SJCRH30 (cell line): Measurements from ENCODE around the gene CD5L. TPM values are rescaled to one million over a fixed set of nuclear protein-coding genes. Genes with fewer than 3 reads are reported as not detected.

Experiments used
- DNase-seq, 2 experiments: peaks; one replicate each; pipeline ENCODE4 v3.0.0-alpha.2; 2015 to 2020
- H3K27ac ChIP-seq: fragments of 250-450 bp; sonication (Bioruptor Pico); 2 replicates; pipeline ENCODE4 v1.5.1; 2020; ENCODE audit warnings: mild to moderate bottlenecking, moderate library complexity
- H3K27me3 ChIP-seq: fragments of 250-450 bp; sonication (Bioruptor Pico); 2 replicates; pipeline ENCODE4 v1.5.1; 2020; ENCODE audit warnings: mild to moderate bottlenecking, moderate library complexity
- H3K36me3 ChIP-seq: fragments of 250-450 bp; sonication (Bioruptor Pico); 2 replicates; pipeline ENCODE4 v1.5.1; 2020; ENCODE audit warnings: mild to moderate bottlenecking, moderate library complexity
- H3K4me1 ChIP-seq: fragments of 250-450 bp; sonication (Bioruptor Pico); 2 replicates; pipeline ENCODE4 v1.5.1; 2020; ENCODE audit warnings: mild to moderate bottlenecking, moderate library complexity
- H3K4me3 ChIP-seq: fragments of 250-450 bp; sonication (Bioruptor Pico); 2 replicates; pipeline ENCODE4 v1.5.1; 2020; ENCODE audit warnings: mild to moderate bottlenecking, moderate library complexity
- H3K9me3 ChIP-seq: fragments of 250-450 bp; sonication (Bioruptor Pico); replicated peaks from 2 replicates; pipeline ENCODE4 v1.5.1; 2020; ENCODE audit warnings: mild to moderate bottlenecking, moderate library complexity
- total RNA-seq: library from RNA; depleted of rRNA; stranded (reverse); fragments of >200 nt; shearing (Covaris generic); gene quantifications from 2 replicates; pipeline ENCODE4 v1.2.3, GENCODE V29; 2014

The CD5L gene
- total RNA-seq, 1 experiment from 2014 or later, result not detected

DNA sequence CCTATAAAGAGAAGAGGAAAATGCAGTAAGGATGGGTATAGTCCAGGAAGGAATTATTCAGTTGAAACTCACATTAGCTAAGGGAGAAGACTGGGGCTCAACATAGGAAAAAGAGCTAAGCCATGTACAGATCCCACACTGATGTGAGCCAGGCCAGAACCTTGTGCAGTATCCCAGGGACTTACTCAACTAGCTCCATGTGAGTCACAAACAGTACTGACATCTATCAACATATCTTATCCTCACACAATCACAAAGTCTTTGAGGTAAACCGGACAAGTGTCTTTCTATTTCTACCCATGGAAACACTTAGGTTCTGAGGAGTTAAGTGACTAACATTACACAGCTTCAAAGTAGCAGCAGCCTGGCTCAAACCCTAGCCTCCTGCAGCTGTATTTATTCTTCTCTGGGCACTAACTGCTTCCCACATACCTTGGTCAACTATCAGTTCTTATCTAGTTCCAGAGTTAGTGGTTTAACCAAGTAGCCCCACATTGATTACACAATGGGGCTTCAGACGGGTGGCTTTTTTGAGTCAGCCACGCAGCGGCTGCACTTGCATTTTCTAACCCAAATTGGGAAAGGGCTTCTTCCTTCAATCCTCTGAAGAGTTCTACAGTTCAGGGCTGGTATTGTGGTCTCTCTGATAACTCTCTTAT, 9.5 kb downstream of the CD5L start:
- no peak overlapping the region for H3K27ac ChIP-seq
- no peaks in the 10 kb centered on the region for H3K36me3 ChIP-seq
- no peak overlapping the region for H3K4me3 ChIP-seq
- H3K4me1 ChIP-seq, result no peaks in the 10 kb centered on the region
- DNase-seq, result no peak
- no peaks in the 10 kb centered on the region for H3K27me3 ChIP-seq
- H3K9me3 ChIP-seq, result no peaks in the 10 kb centered on the region

DNA sequence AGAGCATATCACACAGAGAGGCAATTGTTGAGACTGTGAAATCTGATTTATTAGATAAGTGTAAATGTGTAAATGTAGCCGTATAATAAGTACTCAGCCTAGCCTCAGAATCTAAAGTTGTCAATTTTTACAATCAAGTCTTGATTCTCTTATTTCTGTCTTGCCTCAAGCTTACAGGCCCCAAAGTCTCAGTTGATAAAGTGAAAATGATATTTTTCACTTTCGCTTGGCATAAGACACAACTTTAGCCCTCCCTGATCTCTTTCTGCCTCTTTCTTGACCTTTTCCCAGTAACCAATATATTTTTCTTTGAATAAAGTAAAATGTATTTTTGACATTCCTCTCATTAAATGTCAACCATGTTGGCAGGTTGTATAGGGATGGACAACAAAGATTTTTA, 10.7 kb downstream of the CD5L start:
- H3K4me3 ChIP-seq, result no peak overlapping the region
- no peak for DNase-seq
- H3K27ac ChIP-seq, result no peak overlapping the region
- no peaks in the 10 kb centered on the region for H3K27me3 ChIP-seq
- no peaks in the 10 kb centered on the region for H3K9me3 ChIP-seq
- H3K4me1 ChIP-seq, result no peaks in the 10 kb centered on the region
- H3K36me3 ChIP-seq, result no peaks in the 10 kb centered on the region

DNA sequence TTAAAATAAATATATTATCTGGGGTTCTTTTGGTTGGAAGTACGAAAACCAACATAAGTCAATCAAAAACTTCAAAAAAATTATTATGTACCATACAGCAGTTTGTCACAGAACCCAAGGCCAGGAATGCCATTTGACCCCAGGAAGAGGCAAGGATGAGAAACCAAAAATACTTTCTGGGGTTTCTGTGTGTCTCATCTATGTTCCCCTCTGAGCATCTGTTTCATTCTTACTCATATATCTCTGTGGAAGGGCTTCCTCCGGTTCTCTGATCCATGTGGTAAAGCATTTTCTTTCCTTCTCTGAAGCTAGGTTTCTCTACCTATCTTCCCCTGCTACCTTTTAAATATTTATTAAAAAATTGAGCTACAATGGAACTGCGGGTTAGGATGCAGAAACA, 11.9 kb downstream of the CD5L start:
- no peak overlapping the region for H3K4me3 ChIP-seq
- H3K9me3 ChIP-seq, result no peaks in the 10 kb centered on the region

DNA sequence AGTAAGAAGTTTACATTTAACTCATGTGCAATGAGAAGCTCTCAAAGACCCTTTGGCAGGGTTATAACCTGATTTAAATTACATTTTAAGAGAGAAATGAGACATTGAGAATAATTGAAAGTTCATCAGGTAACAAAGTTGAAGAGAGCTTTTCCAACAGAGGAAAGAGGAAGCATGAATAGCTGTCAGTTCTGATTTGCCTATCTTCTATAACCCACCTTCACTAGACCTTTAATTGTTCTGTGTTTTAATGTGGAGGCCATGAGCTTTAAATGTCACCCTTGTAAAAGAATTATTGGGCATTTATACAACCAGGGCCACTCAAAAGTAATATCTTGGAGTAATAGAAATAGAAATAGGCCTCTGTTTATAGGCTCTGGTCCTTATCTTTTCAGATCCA, 12.4 kb downstream of the CD5L start:
- Histone ChIP-seq H3K27me3 (no peaks in the 10 kb centered on the region), H3K36me3 (no peaks in the 10 kb centered on the region), H3K4me1 (no peaks in the 10 kb centered on the region), H3K27ac (no peak overlapping the region), H3K9me3 (no peaks in the 10 kb centered on the region), H3K4me3 (no peak overlapping the region)
- no peak for DNase-seq

More for the DNA sequence above, 11.9 kb downstream of the CD5L start:
- H3K36me3 ChIP-seq, result no peaks in the 10 kb centered on the region
- H3K27ac ChIP-seq, result no peak overlapping the region
- no peak for DNase-seq
- no peaks in the 10 kb centered on the region for H3K4me1 ChIP-seq
- H3K27me3 ChIP-seq, result no peaks in the 10 kb centered on the region

DNA sequence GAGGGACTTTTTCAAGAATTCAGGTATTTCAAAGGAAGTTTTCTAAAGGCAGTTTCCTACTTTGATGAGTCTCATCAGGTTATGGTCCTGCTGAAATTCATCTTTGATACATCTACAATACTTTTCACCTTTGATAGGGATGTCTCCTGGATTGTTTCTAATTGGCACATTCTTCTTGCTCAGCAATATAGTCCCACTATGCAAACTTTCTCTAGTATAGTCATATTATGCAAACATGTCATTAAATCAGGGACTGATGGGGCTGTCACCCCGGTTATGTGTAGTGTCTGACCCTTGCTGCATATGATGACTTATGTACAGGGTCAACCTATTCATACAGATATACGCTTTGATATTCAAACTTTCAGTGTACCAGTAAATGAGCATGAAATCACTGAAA, 21.3 kb downstream of the CD5L start:
- H3K36me3 ChIP-seq, result no peaks in the 10 kb centered on the region
- H3K27ac ChIP-seq, result no peak overlapping the region
- H3K4me3 ChIP-seq, result no peak overlapping the region
- H3K4me1 ChIP-seq, result no peaks in the 10 kb centered on the region
- no peak for DNase-seq
- no peaks in the 10 kb centered on the region for H3K9me3 ChIP-seq
- no peaks in the 10 kb centered on the region for H3K27me3 ChIP-seq

DNA sequence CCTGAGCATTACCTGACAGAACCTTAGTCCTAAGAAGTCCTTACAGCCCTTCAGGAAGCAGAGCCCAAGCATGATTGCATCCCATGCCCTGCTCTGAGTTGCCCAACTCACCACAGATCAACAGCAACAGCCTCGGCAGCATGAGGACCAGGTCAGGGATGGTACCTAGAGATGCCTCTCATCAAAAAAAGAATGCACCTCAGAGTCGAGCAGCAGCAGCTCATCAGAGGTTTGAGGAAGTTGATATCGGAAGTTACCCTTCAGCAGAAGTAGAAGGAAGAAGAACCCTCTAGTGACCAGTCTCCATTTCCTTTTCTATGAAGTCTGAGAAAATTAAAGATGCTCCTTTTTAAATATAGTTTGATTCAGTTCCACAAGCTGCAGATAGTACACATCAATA, 21.7 kb downstream of the CD5L start, which contains the start of gene FCRL1:
TSS of gene FCRL1 (minus strand) at position 225 of the 400 bp plus-strand sequence. CDS start at position 142, 83 bp downstream.
- DNase-seq, result no peak
- Histone ChIP-seq H3K27ac (no peak within 1 kb of the TSS), H3K9me3 (no peaks in the 10 kb centered on the region), H3K36me3 (no peaks in the 10 kb centered on the region), H3K27me3 (no peaks in the 10 kb centered on the region), H3K4me3 (no peak within 1 kb of the TSS), H3K4me1 (no peaks in the 10 kb centered on the region)

DNA sequence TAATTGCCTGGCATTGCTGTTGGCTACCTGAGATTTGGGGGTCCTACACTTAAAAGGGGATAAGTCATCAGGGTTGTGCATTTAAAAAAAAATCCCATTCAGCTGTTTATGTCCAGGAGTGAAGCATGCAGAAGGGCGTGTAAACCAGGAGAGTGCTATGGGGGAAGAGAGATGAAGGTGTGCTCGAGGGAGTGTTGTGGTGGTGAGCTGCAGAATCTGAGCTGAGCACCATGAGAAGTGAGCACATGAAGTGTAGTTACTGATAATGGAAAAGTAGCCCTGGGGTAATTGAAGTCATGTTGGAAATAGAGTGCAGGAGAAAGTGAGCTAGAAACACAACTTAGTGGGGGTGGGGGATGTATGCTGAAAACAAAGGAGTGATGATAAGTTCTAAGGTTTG, 22.4 kb downstream of the CD5L start:
- Histone ChIP-seq H3K4me1 (no peaks in the 10 kb centered on the region), H3K36me3 (no peaks in the 10 kb centered on the region), H3K9me3 (no peaks in the 10 kb centered on the region), H3K4me3 (no peak overlapping the region), H3K27me3 (no peaks in the 10 kb centered on the region), H3K27ac (no peak overlapping the region)
- DNase-seq, result no peak

DNA sequence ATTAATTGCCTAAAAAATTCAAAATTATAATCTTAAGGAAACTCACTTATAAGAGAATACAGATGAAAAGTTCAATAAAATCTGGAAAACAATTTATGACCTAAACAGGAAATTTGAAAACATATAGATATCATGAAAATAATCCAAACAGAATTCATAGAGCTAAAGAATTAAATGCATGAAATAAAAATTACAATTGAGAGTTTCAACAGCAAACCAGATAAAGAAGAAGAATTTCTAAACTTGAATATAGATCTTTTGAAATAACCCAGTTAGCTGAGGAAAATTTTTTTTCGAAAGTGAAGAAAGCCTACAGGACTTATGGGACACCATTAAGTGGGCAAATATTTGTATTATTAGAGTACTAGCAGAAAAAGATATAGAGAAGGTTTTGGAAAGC, 28.3 kb downstream of the CD5L start:
- Histone ChIP-seq H3K27me3 (no peaks in the 10 kb centered on the region), H3K27ac (no peak overlapping the region), H3K4me1 (no peaks in the 10 kb centered on the region), H3K9me3 (no peaks in the 10 kb centered on the region), H3K36me3 (no peaks in the 10 kb centered on the region), H3K4me3 (no peak overlapping the region)
- no peak for DNase-seq

DNA sequence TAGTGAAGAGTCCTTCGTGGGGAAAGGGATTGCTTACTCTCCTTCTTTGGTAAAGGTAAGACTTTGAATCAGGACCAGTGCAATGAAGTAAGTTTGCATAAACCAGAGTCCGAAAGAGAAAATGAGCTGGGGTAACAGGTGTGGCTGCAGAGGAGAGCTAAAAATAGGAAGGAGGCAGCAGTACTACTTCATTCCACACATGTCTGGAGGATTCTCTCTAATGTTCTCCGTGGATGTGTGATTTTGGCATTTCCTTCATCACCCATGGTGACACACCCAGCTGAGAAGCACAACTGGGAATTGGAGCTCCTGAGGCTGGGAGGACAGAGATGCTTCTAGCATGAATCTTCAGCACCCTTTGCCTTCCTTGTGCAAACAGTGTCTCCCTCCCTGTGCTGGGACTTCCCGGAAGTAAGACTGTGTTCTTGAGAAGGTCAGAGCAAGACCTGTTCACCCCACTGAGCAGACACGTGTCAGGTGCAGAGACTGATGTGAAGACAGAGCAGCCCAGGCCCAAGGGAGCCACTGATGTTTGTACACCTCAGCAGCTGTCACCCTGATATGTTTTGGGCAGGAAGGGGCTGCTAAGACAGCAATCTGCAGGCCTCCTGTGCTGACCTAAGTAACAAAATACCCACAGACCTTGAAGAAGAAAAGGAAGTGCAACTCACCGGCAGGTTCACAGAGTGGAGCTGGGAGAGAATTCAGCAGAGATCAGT, 35.0 kb downstream of the CD5L start:
- H3K4me3 ChIP-seq, result no peak overlapping the region
- no peak for DNase-seq
- H3K27ac ChIP-seq, result no peak overlapping the region

DNA sequence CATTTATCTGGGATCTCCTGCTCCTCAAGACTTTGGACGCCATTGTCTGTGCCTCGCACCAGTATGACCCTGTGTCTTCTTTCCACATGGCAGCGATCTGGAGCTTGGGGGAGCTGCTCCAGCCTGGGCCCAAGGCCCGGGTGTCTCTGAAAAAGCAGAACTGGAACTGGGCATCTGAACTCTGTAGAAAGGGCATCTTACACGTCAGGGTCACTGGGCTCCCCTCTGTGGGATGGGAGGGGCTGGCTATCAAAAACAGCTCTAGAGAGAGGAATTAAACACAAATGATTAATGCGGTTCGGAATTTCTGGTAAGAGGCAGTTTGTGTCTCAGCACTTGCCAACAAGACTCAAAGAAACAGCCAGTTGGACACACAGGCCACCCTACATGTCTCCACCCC, 37.8 kb downstream of the CD5L start:
- H3K27me3 ChIP-seq, result no peaks in the 10 kb centered on the region
- no peaks in the 10 kb centered on the region for H3K36me3 ChIP-seq
- DNase-seq, result no peak
- H3K4me1 ChIP-seq, result no peaks in the 10 kb centered on the region
- no peaks in the 10 kb centered on the region for H3K9me3 ChIP-seq
- no peak overlapping the region for H3K27ac ChIP-seq
- H3K4me3 ChIP-seq, result no peak overlapping the region

More for the DNA sequence above, 35.0 kb downstream of the CD5L start:
- Histone ChIP-seq H3K4me1 (no peaks in the 10 kb centered on the region), H3K36me3 (no peaks in the 10 kb centered on the region), H3K9me3 (no peaks in the 10 kb centered on the region), H3K27me3 (no peaks in the 10 kb centered on the region)

DNA sequence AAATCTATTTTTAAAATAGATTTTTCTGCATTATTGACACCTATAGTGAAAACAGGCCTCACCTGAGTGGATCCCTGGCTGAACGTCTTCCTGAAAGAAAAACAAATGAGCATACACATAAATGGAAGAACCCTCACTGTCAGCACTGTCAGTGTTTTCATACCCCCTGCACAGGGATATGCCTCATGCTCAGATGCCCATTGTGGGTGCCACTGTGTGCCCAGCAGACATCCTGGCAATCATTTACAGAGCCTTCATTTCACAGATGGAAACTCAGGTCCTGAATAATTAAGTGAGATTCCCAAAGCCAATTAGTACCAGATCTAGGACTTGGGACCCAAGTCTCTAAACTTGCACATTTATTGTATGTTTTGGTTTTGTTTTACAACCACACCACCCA, 41.6 kb downstream of the CD5L start:
- no peaks in the 10 kb centered on the region for H3K9me3 ChIP-seq
- no peak overlapping the region for H3K4me3 ChIP-seq
- no peak for DNase-seq
- H3K4me1 ChIP-seq, result no peaks in the 10 kb centered on the region
- no peaks in the 10 kb centered on the region for H3K27me3 ChIP-seq
- no peak overlapping the region for H3K27ac ChIP-seq
- H3K36me3 ChIP-seq, result no peaks in the 10 kb centered on the region

DNA sequence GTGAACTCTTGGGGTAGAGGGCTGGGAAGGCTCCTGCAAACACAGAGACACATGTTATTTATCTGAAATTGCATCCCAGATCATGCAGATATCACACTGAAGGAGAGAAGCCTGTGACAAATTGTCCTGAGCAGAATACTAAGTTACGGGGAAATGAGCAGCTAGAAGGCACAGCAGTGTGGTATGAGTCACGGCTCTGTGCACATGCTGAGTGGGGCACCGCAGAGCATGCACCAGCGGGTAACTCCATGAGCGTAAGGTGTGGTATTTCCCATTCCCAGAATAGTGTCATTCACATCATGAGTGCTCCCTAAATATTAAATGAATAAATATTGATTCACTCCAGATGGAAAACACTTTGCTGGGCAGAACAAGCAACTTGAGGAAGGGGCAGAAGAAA, 43.4 kb downstream of the CD5L start:
- no peak for DNase-seq
- no peaks in the 10 kb centered on the region for H3K27me3 ChIP-seq
- no peaks in the 10 kb centered on the region for H3K4me1 ChIP-seq
- no peak overlapping the region for H3K4me3 ChIP-seq
- no peak overlapping the region for H3K27ac ChIP-seq
- H3K9me3 ChIP-seq, result no peaks in the 10 kb centered on the region
- no peaks in the 10 kb centered on the region for H3K36me3 ChIP-seq

DNA sequence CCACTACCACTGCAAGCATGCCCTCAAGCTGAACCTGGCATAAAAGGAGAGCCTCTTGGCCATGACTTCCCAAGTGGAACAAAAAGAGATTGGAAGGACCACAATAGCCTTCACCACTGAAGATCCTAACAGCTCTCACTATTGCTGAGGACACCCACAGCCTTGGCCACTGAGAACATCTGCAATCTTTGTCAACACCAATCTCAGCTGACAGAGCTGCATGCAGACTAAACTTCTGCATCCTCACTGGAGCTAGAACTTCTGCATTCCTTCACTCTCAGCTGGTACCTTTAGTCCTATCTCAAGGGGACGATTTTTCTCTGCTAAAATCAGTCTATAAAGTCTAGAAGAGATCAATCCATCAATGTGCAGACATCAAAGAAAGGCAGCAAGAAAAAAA, 56.4 kb downstream of the CD5L start:
- DNase-seq, result no peak
- H3K4me1 ChIP-seq, result no peaks in the 10 kb centered on the region
- no peak overlapping the region for H3K27ac ChIP-seq
- no peak overlapping the region for H3K4me3 ChIP-seq
- no peaks in the 10 kb centered on the region for H3K27me3 ChIP-seq
- no peaks in the 10 kb centered on the region for H3K9me3 ChIP-seq
- H3K36me3 ChIP-seq, result no peaks in the 10 kb centered on the region

DNA sequence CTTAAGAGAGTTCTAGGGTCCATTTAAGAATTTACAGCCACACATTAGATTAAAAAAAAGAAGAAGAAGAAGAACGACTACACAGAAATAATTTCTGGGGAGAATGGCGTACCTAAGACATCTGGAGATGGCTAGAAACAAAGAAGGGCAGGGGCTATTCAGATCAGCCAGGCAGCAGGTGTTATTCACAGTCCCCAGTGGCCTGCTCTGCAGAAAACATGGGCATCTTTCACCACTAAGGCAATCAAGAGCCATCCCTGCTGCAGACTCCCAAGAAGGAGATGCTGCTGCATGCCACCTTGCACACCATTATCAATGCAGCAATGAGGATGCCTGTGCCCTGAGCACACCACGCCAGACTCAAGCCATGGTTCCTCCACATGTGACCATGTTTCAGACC, 56.8 kb downstream of the CD5L start:
- H3K9me3 ChIP-seq, result no peaks in the 10 kb centered on the region
- H3K27me3 ChIP-seq, result no peaks in the 10 kb centered on the region
- no peak overlapping the region for H3K27ac ChIP-seq
- H3K4me1 ChIP-seq, result no peaks in the 10 kb centered on the region
- no peak for DNase-seq
- H3K4me3 ChIP-seq, result no peak overlapping the region
- no peaks in the 10 kb centered on the region for H3K36me3 ChIP-seq

DNA sequence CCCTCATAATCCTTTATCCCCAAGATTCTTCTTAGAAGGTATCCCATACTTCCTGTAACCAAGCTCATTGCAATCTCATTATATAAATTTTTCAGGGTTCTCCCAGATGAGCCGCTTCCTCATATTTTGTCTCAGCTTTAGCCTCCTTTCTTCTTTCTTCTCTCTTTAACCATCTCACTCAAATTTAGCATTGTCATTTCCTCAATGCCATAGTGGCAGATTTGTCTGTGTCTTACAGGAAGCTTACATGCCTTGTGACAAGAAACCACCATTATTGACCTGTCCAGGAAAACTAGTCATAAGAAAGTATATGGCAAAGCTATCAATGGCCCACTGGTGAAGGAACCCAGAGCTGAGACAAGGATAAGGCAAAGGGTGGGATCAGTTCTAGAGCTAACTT, 58.7 kb downstream of the CD5L start:
- Histone ChIP-seq H3K4me3 (no peak overlapping the region), H3K27ac (no peak overlapping the region), H3K36me3 (no peaks in the 10 kb centered on the region), H3K9me3 (no peaks in the 10 kb centered on the region), H3K27me3 (no peaks in the 10 kb centered on the region), H3K4me1 (no peaks in the 10 kb centered on the region)
- DNase-seq, result no peak

DNA sequence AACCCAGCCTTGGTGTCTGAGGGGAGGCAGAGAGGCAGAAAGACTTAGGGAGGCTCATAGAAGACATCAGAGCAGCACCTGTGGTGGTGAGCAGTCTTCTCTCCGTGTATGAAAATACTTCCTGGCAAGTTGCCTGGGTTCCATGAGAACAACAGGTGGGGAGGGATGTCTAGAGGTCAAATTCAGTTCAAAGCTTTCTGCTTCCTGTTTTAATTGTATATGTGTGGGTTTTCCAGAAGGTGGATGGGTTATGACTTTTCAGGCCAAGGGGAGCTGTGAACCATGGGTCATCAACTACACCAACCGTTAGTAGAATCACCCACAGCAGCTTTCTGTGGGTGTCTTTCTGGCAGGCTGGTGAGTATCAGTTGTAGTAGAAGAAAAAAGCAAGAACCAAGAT, 60.6 kb downstream of the CD5L start:
- Histone ChIP-seq H3K9me3 (no peaks in the 10 kb centered on the region), H3K36me3 (no peaks in the 10 kb centered on the region), H3K4me3 (no peak overlapping the region), H3K27ac (no peak overlapping the region), H3K4me1 (no peaks in the 10 kb centered on the region), H3K27me3 (no peaks in the 10 kb centered on the region)
- peak; percentile 5 to 48 for DNase-seq
